ENCODE measurements around the gene FOLR2.
A peak's percentile ranks its signal among the peaks of the same experiment; 100 is the strongest.
"Not testable (repeated sequence)": the region's sequence is repeated elsewhere in the genome, so short reads cannot be mapped to it uniquely, and the experiment has no call there.

The FOLR2 gene

DNA sequence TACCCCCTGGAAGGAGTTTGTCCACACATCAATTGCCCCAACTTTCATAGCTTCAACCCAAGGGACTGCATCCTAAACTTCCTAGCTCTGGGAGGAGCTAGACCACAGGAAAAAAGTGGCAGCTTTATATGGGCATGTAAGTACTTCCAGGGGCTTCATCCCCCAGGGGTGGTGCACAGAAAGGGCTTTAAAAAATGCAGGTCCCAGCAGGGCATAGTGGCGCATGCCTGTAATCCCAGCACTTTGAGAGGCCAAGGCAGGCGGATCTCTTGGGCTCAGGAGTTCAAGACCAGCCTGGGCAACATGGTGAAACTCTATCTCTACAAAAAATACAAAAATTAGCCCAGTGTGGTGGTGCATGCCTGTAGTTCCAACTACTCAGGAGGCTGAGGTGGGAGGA lies 9.8 kb upstream of the FOLR2 start:
- not testable (repeated sequence) for DNase-seq (ENCODE audit: low spot score)

- DNase-seq (ENCODE audit: low spot score) = peak; percentile 12
Measured at GRCh38 chr11:72208281-72208680, 8.3 kb upstream of the FOLR2 start.

GRCh38 chr11:72209101-72209500 lies 7.5 kb upstream of the FOLR2 start:
- DNase-seq (ENCODE audit: low spot score) = peak; percentile 25

GRCh38 chr11:72217841-72218240 lies 1.2 kb downstream of the FOLR2 start:
- DNase-seq (ENCODE audit: low spot score) = peak; percentile 21

DNA sequence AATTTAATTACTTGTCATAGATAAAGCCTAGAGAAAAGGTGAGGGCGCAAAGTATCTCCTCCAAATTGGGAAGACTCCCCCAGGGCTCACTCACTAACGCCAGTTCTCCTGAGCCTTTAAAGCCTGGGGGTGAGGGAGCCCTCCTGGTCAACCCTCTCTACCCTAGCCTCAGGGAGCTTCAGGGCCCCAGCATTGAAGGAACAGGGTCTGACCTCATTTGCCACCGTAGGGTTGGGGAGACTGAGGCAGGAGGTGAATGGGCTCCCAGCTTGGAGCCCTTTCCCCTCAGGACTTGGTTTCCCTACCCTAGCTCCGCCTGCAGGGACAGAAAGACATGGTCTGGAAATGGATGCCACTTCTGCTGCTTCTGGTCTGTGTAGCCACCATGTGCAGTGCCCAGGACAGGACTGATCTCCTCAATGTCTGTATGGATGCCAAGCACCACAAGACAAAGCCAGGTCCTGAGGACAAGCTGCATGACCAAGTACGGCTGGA lies 1.7 kb downstream of the FOLR2 start:
- peak; percentile 26 for DNase-seq (ENCODE audit: low spot score)

- peak; percentile 35 for DNase-seq (ENCODE audit: low spot score)
Measured at GRCh38 chr11:72220696-72221363, 4.2 kb downstream of the FOLR2 start.

DNA sequence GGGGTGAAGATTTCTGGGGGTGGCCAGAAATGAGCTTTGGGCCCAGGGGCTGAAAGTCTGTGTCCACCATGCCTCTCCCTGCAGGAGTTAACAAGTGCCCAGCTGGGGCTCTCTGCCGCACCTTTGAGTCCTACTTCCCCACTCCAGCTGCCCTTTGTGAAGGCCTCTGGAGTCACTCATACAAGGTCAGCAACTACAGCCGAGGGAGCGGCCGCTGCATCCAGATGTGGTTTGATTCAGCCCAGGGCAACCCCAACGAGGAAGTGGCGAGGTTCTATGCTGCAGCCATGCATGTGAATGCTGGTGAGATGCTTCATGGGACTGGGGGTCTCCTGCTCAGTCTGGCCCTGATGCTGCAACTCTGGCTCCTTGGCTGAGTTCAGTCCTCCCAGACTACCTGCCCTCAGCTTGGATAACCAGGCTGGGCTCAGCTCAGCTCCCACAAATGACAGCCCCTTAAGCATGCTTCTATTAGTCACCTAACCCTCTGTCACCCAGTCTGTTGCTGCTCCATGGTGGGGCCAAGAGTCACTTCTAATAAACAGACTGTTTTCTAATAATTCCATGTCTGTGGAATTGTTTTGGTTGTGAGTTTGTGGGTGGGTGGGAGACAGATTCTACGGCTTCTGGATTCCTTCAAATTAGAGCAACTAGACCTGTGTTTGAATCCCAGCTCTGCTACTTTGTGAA lies 4.9 kb downstream of the FOLR2 start:
- DNase-seq (ENCODE audit: low spot score) = peak; percentile 41

- peak; percentile 53 for DNase-seq (ENCODE audit: low spot score)
Measured at GRCh38 chr11:72222106-72222891, 5.7 kb downstream of the FOLR2 start.

DNA sequence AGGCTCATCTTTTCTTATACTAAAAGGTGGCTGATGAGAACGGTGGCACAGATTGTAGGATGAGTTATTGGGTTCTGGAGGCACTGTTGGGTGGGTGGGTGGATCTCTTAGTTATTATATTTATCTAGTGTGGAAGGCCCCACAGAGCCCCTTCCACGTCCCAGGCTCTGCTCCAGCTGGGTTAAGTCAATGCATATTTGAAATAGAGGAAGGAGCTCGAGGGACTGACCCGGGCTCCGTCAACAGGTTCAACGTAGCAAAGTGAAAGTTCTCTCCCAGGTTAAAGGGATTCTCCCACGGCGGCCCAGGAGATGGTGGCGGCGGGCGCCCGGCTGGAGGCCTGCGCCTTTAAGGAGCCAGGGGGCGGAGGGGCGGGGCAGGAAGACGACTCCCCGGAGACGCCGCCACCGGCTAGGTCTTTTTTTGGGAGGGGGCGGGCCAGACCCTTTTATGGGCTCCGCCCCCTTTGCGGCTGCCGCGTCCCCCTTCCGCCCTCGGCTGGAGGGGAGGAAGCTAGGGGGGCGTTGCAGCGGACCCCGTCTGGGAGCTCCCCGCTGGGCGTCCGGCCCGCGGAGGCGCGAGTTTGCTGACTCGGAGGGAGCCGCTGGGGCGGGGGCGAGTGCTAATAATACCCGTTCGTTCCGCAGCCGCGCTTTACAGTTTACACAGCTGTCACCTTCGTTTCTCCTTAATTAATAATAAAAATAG lies 6.5 kb downstream of the FOLR2 start:
- peak; percentile 93 for DNase-seq (ENCODE audit: low spot score)

GRCh38 chr11:72223615-72224563 lies 7.3 kb downstream of the FOLR2 start:
- DNase-seq (ENCODE audit: low spot score) = peak; percentile 76

DNA sequence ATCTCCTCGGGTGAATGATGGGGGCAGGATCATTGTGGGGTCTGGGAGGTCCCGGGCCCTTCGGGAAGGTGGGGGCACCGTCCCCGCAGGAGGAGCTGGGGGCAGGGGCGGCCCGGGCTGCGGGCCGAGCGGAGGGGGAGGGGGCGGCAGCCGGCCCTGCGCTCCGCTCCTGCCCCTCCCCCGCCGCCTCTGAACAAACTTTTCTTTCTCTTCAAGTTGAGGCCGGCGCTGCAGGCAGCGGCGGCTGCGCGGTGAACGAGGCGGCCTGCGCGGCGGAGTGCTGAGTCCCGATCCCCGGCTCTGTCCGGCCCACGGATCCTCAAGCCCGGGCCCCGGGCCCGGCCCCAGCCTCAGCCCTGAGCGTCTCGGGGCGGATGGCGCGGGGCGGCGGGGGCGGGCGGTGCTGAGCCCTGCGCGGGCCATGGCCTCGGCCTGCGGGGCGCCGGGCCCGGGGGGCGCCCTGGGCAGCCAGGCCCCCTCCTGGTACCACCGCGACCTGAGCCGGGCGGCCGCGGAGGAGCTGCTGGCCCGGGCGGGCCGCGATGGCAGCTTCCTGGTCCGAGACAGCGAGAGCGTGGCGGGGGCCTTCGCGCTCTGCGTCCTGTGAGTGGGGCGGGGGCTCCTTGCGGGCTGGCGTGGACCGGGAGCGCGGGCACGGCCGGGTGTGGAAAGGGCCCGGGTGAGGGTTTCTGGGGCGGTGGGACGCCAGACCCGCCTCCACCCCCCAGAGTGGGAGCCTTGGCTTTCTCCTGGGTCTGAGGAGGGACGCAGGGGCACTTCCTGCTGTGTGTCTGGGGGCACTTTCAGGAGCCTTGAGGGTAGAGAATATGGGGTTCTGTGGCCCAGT lies 8.2 kb downstream of the FOLR2 start, which contains the start of gene INPPL1:
INPPL1 (plus strand) TSS at position 204 of the 847 bp plus-strand sequence; CDS start at position 422, 218 bp downstream.
- DNase-seq (ENCODE audit: low spot score) = peak; percentile 65

- peak; percentile 56 for DNase-seq (ENCODE audit: low spot score)
Measured at GRCh38 chr11:72225411-72225951, 8.9 kb downstream of the FOLR2 start.

GRCh38 chr11:72226701-72227100 lies 10.1 kb downstream of the FOLR2 start:
- DNase-seq (ENCODE audit: low spot score) = peak; percentile 23

DNA sequence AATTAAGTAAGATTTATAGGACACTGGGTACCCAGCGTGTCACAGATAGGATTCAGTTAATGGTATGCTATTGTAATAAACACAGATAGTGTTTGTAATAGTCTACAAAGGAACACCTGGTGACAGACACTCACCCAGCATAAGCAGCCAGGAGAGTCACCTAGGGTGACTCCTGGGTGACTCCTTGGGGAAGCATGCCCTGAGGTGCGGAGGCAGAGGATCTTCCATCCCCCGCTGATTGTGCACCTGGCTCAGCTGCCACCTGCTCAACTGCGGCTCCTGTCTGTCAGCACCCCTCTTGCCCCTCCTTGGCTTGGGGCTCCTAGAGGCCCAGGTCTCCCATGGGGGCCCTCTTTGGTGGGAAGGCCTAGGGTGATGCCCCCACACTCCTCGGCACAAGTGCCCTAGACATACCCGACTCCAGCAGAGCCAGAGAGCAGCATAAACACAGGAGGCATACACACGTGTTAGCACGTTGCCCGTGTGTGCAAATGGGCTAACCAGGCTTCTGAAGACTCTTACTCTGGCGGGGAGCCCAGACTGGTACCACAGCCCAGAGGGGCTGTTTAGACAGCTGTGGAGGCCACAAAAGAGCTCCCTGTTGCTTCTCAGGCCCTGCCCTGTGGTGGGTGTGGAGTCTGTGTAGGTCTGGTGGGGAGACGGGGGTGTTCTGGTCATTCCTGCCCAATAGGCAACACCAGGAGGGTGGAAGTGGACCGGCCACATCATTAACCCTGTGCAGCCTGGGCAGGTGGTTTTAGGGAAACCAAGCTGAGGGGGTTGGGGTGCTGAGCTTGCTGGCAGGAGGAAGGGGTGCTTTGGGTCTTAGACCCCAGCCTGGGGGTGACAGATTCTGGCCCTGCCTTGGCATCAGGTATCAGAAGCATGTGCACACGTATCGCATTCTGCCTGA lies 11.0 kb downstream of the FOLR2 start:
- DNase-seq (ENCODE audit: low spot score) = peak; percentile 40

- DNase-seq (ENCODE audit: low spot score) = peak; percentile 53
Measured at GRCh38 chr11:72228229-72228843, 11.7 kb downstream of the FOLR2 start.

GRCh38 chr11:72228844-72229231 lies 12.2 kb downstream of the FOLR2 start:
- peak; percentile 38 for DNase-seq (ENCODE audit: low spot score)

- peak; percentile 39 for DNase-seq (ENCODE audit: low spot score)
Measured at GRCh38 chr11:72229336-72229924, 12.8 kb downstream of the FOLR2 start.

Measured in ecto neural progenitor cell (in vitro differentiated cells).